ENCODE results near the gene ZDHHC5.

The ZDHHC5 gene

GRCh38 chr11:57638005-57638781 is 29.7 kb upstream of the ZDHHC5 start:
- H3K4me3 ChIP-seq (ENCODE audit: low read depth, low read length) = peak overlapping the region; percentile 84
- TF ChIP-seq, protein P1, sequence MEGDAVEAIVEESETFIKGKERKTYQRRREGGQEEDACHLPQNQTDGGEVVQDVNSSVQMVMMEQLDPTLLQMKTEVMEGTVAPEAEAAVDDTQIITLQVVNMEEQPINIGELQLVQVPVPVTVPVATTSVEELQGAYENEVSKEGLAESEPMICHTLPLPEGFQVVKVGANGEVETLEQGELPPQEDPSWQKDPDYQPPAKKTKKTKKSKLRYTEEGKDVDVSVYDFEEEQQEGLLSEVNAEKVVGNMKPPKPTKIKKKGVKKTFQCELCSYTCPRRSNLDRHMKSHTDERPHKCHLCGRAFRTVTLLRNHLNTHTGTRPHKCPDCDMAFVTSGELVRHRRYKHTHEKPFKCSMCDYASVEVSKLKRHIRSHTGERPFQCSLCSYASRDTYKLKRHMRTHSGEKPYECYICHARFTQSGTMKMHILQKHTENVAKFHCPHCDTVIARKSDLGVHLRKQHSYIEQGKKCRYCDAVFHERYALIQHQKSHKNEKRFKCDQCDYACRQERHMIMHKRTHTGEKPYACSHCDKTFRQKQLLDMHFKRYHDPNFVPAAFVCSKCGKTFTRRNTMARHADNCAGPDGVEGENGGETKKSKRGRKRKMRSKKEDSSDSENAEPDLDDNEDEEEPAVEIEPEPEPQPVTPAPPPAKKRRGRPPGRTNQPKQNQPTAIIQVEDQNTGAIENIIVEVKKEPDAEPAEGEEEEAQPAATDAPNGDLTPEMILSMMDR (IDR thresholded peaks at IDR 0.05; ENCODE audit: low read depth, low read length) = no peak

- H3K4me3 ChIP-seq (ENCODE audit: low read depth, low read length) = peak overlapping the region; percentile 84
- TF ChIP-seq, protein P1 (IDR thresholded peaks at IDR 0.05; ENCODE audit: low read depth, low read length) = no peak
These were observed 29.0 kb upstream of the ZDHHC5 start for GRCh38 chr11:57638811-57639320.

DNA sequence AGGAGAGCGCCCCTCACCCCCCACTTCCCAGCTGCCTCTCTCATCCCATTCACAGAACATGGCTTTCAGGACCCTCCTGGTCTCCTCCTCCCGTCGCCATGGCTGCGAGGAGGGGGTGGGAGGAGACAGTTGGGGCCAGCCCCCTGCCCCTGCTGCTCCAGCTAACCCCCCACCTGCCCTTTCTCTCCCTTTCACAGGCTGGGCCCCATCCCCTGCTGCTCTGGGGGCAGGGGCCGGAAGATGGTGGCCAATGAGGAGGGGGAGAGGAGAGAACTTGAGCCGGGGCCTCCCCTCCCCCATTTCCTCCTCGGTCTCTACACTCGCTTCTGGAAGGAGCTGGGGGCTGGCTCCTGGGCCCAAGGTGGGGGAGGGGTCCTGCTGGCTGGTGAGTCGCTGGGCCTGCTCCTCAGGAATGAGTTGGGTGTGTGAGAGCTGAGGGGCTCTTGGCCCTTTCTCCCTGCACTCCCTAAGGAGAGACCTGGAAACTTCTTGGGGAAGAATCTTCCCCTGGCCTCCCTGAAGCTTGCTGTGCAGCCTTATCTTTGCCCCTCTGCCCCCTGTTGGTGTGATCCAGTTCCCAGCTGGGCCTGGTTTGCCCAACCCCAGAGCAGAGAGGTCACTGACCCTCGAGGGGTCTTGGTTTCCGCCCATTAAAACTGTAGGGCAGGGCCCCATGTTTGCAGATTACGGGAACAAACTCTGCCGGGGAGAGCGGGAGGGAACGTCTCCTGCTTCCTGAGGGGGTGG is 28.4 kb upstream of the ZDHHC5 start:
- TF ChIP-seq, protein P1 (IDR thresholded peaks at IDR 0.05; ENCODE audit: low read depth, low read length) = no peak
- H3K4me3 ChIP-seq (ENCODE audit: low read depth, low read length) = peak overlapping the region; percentile 84

DNA sequence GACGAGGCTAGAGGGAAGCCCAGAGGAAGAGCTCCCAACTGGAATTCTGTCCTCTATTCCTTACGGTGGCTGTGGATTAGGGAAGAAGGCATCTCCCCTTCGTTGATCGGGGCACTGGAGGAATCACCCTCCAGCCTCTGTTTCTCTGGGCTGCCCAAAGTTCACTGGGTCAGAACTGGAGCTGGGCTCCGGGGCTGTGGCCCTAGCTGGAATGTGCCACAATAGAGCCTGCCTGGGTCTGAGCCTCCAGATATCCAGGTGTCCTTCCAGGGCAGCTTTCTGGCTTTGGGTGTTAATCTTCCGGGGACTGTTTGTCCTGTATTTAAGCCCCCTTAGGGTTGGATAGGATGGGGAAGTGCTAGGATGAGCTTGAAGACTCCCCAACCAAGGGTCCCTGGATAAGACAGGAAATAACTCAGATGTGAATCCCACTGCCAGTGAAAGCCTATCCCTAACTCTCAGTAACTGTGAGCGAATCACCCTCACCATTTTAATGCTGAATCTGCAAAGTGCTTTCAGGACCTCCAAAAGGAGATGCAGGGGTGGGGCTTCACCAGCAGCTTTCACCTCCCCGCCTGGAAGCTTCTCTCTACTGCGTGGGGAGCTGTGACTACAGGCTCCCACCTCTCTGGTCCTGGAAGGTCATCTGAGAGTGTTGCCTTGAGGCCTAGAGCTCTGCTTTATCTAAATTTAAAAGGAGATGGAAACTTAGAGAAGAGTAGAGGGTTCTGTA is 27.7 kb upstream of the ZDHHC5 start:
- TF ChIP-seq, protein P1 (IDR thresholded peaks at IDR 0.05; ENCODE audit: low read depth, low read length) = no peak

DNA sequence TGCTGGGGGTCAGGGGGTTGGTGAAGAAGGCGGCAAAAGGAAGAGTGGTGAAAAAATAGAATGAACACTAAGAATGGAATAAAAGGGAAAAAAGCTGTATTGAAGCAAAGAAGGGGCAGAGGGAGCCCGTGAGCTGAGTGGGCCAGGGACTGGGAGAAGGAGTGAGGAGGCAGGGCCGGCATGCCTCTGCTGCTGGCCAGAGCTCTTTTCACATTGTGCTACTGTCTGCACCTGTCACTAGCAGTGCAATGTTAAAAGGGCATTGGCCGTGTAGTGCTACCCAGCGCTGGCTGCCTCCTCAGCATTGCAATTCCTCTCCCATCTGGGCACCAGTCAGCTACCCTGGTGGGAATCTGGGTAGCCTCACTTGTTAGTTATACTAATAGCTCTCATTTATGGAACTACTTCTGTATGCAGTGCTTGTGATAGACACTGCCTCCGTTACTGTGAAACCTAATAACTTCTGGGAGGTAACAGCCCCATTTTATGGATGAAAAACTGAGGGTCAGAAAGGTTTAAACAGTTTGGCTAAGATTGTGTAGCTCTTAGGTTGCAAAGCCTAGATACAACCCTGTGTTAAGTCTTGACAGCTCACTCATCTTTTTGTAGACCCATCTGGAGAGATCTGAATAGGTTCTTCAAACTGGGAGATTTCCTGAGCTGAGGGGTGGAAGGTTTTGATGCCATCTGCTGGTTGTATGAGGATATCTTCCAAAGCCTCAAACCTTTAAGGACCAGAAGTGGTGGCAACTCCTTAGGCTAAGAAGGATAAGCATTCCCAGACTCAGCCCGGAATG is 26.7 kb upstream of the ZDHHC5 start:
- H3K4me3 ChIP-seq (ENCODE audit: low read depth, low read length) = no peak overlapping the region
- TF ChIP-seq, protein P1 (IDR thresholded peaks at IDR 0.05; ENCODE audit: low read depth, low read length) = peak; percentile 28; the same call in 1 of the 2 replicates

More for the DNA sequence above, 27.7 kb upstream of the ZDHHC5 start:
- H3K4me3 ChIP-seq (ENCODE audit: low read depth, low read length) = peak overlapping the region; percentile 84

DNA sequence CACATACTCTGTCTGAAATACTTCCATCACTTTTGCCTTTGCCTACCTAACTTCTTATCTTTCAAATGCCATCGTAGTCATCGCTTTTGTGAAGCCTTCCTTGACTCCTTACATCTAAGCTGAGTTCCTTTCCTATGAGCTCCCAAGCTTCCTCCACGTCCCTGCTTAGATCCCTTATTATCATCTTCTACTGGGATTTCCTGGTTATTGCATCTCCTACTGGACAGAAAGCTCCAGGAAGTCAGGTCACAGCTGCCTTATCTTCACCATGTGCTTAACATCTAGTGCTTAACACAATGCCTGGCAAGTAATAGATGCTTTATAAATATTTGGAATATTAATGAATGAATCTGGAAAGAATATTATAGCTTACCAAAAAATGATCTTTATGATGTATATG is 24.1 kb upstream of the ZDHHC5 start:
- H3K4me3 ChIP-seq (ENCODE audit: low read depth, low read length) = no peak overlapping the region
- TF ChIP-seq, protein P1 (IDR thresholded peaks at IDR 0.05; ENCODE audit: low read depth, low read length) = no peak

Measured in WI38 (cell line).